Lower leg skin (tissue), 3 donors: ENCODE data around the gene SPRTN.

Experiments used
- CTCF ChIP-seq, 3 donors: fragments of 450-650 bp; IDR thresholded peaks; one replicate each; pipeline ENCODE4 v1.5.1; 2016; ENCODE audit warnings: antibody characterized with exemption in 3 of 3, mild to moderate bottlenecking in 3 of 3, moderate library complexity in 2 of 3
- POLR2A ChIP-seq, 2 donors: fragments of 450-650 bp; IDR thresholded peaks; one replicate each; pipeline ENCODE4 v1.6.1; 2016 to 2017; ENCODE audit warnings: antibody characterized with exemption in 2 of 2, mild to moderate bottlenecking in 1 of 2, moderate library complexity in 1 of 2

GRCh38 chr1:231313661-231314060 lies 24.4 kb upstream of the SPRTN start:
- TF ChIP-seq CTCF (IDR thresholded peaks at IDR 0.05) (no peak), POLR2A (IDR thresholded peaks at IDR 0.05) (no peak)
